ENCODE data around the gene AMOTL1. TPM values are rescaled to one million over a fixed set of nuclear protein-coding genes. Genes with fewer than 3 reads are reported as not detected.

Gene AMOTL1
- polyA plus RNA-seq, 1 of the 3 experiments (the other 2 are of a cell fraction): 10.7 TPM

GRCh38 chr11:94860333-94860732 lies 92.2 kb downstream of the AMOTL1 start:
- DNase-seq: no peak
- Histone ChIP-seq H3K27ac (ENCODE audit: low read depth in 2 of 2, low read length in 1 of 2) (no peak overlapping the region), H3K9me3 (no peaks in the 10 kb centered on the region), H3K9ac (no peak overlapping the region), H3K79me2 (ENCODE audit: insufficient read depth) (no peaks in the 10 kb centered on the region), H3K4me2 (no peak overlapping the region), H3K36me3 (replicated peaks in 1 of 2; ENCODE audit: control insufficient read depth in 1 of 2, insufficient read depth in 2 of 2, low read length in 1 of 2) (peaks cover 37 to 83% of the 10 kb centered on the region in 2 experiments), H3K4me1 (ENCODE audit: control insufficient read depth in 1 of 2, insufficient read depth in 2 of 2, low read depth in 1 of 2, low read length in 1 of 2) (peaks cover 0 to 5% of the 10 kb centered on the region in 2 experiments; a peak in 1 of 4 replicates), H3K4me3 (ENCODE audit: low read depth in 2 of 2, low read length in 1 of 2) (no peak overlapping the region), H4K20me1 (ENCODE audit: insufficient read depth) (no peaks in the 10 kb centered on the region), H3F3A (replicated peaks; ENCODE audit: insufficient read depth) (no peaks in the 10 kb centered on the region), H2AFZ (ENCODE audit: low read depth) (no peak overlapping the region), H3K9me2 (no peaks in the 10 kb centered on the region), H3K27me3 (ENCODE audit: insufficient read depth) (no peaks in the 10 kb centered on the region)
- POLR2A ChIA-PET: no interaction called here
- TF ChIP-seq NFIC (IDR thresholded peaks at IDR 0.05; ENCODE audit: borderline replicate concordance) (no peak), EZH2phosphoT487 (IDR thresholded peaks at IDR 0.05; ENCODE audit: borderline replicate concordance, low read depth) (no peak), RCOR1 (IDR thresholded peaks at IDR 0.05; ENCODE audit: low read length) (no peak), FOXM1 (IDR thresholded peaks at IDR 0.05; ENCODE audit: low read depth) (no peak), CHD2 (IDR thresholded peaks at IDR 0.05; ENCODE audit: low read length, partially characterized antibody) (no peak), MAX (IDR thresholded peaks at IDR 0.05; ENCODE audit: low read depth) (no peak), RFX5 (IDR thresholded peaks at IDR 0.05; ENCODE audit: low read length) (no peak), PBX3 (IDR thresholded peaks at IDR 0.05) (no peak), POLR2AphosphoS5 (IDR thresholded peaks at IDR 0.05; ENCODE audit: low read depth, low read length) (no peak), YY1 (IDR thresholded peaks at IDR 0.05; ENCODE audit: low read depth) (no peak), GABPA (IDR thresholded peaks at IDR 0.05; ENCODE audit: low read depth) (no peak), USF1 (IDR thresholded peaks at IDR 0.05; ENCODE audit: borderline replicate concordance, low read depth) (no peak)
- TF ChIP-seq, protein P1, sequence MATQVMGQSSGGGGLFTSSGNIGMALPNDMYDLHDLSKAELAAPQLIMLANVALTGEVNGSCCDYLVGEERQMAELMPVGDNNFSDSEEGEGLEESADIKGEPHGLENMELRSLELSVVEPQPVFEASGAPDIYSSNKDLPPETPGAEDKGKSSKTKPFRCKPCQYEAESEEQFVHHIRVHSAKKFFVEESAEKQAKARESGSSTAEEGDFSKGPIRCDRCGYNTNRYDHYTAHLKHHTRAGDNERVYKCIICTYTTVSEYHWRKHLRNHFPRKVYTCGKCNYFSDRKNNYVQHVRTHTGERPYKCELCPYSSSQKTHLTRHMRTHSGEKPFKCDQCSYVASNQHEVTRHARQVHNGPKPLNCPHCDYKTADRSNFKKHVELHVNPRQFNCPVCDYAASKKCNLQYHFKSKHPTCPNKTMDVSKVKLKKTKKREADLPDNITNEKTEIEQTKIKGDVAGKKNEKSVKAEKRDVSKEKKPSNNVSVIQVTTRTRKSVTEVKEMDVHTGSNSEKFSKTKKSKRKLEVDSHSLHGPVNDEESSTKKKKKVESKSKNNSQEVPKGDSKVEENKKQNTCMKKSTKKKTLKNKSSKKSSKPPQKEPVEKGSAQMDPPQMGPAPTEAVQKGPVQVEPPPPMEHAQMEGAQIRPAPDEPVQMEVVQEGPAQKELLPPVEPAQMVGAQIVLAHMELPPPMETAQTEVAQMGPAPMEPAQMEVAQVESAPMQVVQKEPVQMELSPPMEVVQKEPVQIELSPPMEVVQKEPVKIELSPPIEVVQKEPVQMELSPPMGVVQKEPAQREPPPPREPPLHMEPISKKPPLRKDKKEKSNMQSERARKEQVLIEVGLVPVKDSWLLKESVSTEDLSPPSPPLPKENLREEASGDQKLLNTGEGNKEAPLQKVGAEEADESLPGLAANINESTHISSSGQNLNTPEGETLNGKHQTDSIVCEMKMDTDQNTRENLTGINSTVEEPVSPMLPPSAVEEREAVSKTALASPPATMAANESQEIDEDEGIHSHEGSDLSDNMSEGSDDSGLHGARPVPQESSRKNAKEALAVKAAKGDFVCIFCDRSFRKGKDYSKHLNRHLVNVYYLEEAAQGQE (IDR thresholded peaks at IDR 0.05; ENCODE audit: low read depth, low read length): no peak
- 100% methylated on average over 2 of the region's 2 CpGs for WGBS (ENCODE audit: low lambda C conversion rate)
- CTCF ChIA-PET: interaction anchor here (0.7 kb wide), 1 partner anchor 9 kb away, joined by 4 read pairs; no protein-coding TSS in a partner anchor
